ENCODE results near the gene TEX35. TPM values are rescaled to one million over a fixed set of nuclear protein-coding genes. Genes with fewer than 3 reads are reported as not detected.

The TEX35 gene
- total and polyA plus RNA-seq, 4 donors: not detected

DNA sequence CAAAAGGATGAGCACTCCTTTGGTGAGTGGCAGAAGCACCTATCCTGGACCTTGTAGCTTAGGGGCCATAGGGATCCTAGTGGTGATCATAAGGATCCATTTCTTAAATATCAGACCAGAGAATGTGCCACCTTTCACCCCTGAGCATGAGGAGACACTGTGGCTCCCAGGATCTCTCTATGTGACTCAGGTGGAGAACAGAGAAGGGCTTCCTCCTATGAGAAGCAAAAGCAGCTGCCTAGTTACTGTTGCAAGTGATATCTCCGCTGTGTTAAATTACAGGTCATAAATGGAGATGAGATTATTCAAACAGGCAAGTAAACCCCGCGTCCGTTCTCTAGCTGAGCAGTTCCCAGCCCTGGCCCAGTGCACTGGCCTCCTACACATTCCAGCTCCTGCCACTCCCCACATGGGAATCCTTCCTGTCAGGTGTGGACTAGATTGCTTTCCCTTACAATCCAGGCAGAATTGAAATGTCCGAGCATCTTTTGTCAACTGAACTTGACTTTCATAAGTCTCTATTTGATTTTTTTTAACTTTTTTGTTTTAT is 42.4 kb upstream of the TEX35 start:
- TF ChIP-seq RXRA (IDR thresholded peaks at IDR 0.05): no peak
- TF ChIP-seq SP1 (IDR thresholded peaks at IDR 0.05): no peak
- TF ChIP-seq TAF1 (conservative IDR thresholded peaks at IDR 0.05): no peak
- TF ChIP-seq, protein P1, sequence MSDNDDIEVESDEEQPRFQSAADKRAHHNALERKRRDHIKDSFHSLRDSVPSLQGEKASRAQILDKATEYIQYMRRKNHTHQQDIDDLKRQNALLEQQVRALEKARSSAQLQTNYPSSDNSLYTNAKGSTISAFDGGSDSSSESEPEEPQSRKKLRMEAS (IDR thresholded peaks at IDR 0.05): no peak
- TF ChIP-seq FOXA1 (IDR thresholded peaks at IDR 0.05): no peak
- no peak for TF ChIP-seq NR2F2 (IDR thresholded peaks at IDR 0.05)
- TF ChIP-seq, protein P2, sequence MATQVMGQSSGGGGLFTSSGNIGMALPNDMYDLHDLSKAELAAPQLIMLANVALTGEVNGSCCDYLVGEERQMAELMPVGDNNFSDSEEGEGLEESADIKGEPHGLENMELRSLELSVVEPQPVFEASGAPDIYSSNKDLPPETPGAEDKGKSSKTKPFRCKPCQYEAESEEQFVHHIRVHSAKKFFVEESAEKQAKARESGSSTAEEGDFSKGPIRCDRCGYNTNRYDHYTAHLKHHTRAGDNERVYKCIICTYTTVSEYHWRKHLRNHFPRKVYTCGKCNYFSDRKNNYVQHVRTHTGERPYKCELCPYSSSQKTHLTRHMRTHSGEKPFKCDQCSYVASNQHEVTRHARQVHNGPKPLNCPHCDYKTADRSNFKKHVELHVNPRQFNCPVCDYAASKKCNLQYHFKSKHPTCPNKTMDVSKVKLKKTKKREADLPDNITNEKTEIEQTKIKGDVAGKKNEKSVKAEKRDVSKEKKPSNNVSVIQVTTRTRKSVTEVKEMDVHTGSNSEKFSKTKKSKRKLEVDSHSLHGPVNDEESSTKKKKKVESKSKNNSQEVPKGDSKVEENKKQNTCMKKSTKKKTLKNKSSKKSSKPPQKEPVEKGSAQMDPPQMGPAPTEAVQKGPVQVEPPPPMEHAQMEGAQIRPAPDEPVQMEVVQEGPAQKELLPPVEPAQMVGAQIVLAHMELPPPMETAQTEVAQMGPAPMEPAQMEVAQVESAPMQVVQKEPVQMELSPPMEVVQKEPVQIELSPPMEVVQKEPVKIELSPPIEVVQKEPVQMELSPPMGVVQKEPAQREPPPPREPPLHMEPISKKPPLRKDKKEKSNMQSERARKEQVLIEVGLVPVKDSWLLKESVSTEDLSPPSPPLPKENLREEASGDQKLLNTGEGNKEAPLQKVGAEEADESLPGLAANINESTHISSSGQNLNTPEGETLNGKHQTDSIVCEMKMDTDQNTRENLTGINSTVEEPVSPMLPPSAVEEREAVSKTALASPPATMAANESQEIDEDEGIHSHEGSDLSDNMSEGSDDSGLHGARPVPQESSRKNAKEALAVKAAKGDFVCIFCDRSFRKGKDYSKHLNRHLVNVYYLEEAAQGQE (IDR thresholded peaks at IDR 0.05): no peak
- TF ChIP-seq HNF4A (conservative IDR thresholded peaks at IDR 0.05): no peak
- TF ChIP-seq, protein P3, sequence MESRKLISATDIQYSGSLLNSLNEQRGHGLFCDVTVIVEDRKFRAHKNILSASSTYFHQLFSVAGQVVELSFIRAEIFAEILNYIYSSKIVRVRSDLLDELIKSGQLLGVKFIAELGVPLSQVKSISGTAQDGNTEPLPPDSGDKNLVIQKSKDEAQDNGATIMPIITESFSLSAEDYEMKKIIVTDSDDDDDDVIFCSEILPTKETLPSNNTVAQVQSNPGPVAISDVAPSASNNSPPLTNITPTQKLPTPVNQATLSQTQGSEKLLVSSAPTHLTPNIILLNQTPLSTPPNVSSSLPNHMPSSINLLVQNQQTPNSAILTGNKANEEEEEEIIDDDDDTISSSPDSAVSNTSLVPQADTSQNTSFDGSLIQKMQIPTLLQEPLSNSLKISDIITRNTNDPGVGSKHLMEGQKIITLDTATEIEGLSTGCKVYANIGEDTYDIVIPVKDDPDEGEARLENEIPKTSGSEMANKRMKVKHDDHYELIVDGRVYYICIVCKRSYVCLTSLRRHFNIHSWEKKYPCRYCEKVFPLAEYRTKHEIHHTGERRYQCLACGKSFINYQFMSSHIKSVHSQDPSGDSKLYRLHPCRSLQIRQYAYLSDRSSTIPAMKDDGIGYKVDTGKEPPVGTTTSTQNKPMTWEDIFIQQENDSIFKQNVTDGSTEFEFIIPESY (IDR thresholded peaks at IDR 0.05): no peak
- no peak overlapping the region for H3K27ac ChIP-seq (ENCODE audit: low read depth in 1 of 2, low read length in 2 of 2)
- H3K27me3 ChIP-seq (ENCODE audit: control insufficient read depth in 4 of 4, insufficient read depth in 4 of 4, low read length in 3 of 4): no peaks in the 10 kb centered on the region
- H3K36me3 ChIP-seq (ENCODE audit: control insufficient read depth in 4 of 4, insufficient read depth in 3 of 4, low read depth in 1 of 4, low read length in 3 of 4): peaks cover 0 to 18% (median 9%) of the 10 kb centered on the region in 4 donors
- H3K4me3 ChIP-seq (ENCODE audit: low read depth in 1 of 3, low read length in 3 of 3): no peak overlapping the region
- no peak for DNase-seq (ENCODE audit: low spot score)
- 82% methylated on average over 5 of the region's 5 CpGs for WGBS
- no peaks in the 10 kb centered on the region for H3K4me1 ChIP-seq (ENCODE audit: control insufficient read depth in 4 of 4, insufficient read depth in 4 of 4, low read length in 3 of 4)
- no peak overlapping the region for H3K9ac ChIP-seq (ENCODE audit: low read depth in 1 of 2, low read length in 2 of 2)
- H3K9me3 ChIP-seq (ENCODE audit: control insufficient read depth in 4 of 4, low read length in 3 of 4): no peaks in the 10 kb centered on the region

DNA sequence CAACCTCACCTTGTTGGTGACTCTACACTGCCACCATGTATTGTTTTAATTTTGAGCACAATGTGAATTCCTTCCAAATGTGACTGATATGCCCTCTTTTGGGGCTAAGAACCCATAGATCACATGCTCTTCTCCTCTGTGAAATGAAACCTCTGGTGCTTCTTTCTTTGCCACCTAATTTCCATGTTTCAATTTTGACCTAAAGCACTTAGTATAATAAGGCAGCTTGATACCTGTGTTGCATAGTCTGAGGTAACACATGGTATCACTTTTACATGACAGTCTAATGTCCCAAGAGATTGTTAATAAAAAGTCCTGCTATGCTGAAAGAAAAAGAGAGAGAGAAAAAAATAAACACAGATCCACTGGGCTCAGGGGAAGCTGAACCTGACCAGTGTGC is 40.4 kb upstream of the TEX35 start:
- TF ChIP-seq RXRA (IDR thresholded peaks at IDR 0.05) (no peak), HNF4A (conservative IDR thresholded peaks at IDR 0.05) (no peak), RAD21 (IDR thresholded peaks at IDR 0.05) (no peak), TAF1 (conservative IDR thresholded peaks at IDR 0.05) (no peak), SP1 (IDR thresholded peaks at IDR 0.05) (no peak), HNF4G (IDR thresholded peaks at IDR 0.05) (no peak), EGR1 (IDR thresholded peaks at IDR 0.05; ENCODE audit: low read depth in 2 of 2) (no peak), GABPA (IDR thresholded peaks at IDR 0.05 in 1 of 2, conservative IDR thresholded peaks at IDR 0.05 in 1 of 2) (no peak), FOXA2 (IDR thresholded peaks at IDR 0.05) (no peak), NR2F2 (IDR thresholded peaks at IDR 0.05) (no peak), FOXA1 (IDR thresholded peaks at IDR 0.05) (no peak), JUND (IDR thresholded peaks at IDR 0.05) (no peak)
- TF ChIP-seq, protein P2 (IDR thresholded peaks at IDR 0.05): no peak
- TF ChIP-seq, protein P3 (IDR thresholded peaks at IDR 0.05): no peak
- TF ChIP-seq, protein P4, sequence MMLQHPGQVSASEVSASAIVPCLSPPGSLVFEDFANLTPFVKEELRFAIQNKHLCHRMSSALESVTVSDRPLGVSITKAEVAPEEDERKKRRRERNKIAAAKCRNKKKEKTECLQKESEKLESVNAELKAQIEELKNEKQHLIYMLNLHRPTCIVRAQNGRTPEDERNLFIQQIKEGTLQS (IDR thresholded peaks at IDR 0.05): no peak
- TF ChIP-seq, protein P1 (IDR thresholded peaks at IDR 0.05): no peak
- TF ChIP-seq, protein P5, sequence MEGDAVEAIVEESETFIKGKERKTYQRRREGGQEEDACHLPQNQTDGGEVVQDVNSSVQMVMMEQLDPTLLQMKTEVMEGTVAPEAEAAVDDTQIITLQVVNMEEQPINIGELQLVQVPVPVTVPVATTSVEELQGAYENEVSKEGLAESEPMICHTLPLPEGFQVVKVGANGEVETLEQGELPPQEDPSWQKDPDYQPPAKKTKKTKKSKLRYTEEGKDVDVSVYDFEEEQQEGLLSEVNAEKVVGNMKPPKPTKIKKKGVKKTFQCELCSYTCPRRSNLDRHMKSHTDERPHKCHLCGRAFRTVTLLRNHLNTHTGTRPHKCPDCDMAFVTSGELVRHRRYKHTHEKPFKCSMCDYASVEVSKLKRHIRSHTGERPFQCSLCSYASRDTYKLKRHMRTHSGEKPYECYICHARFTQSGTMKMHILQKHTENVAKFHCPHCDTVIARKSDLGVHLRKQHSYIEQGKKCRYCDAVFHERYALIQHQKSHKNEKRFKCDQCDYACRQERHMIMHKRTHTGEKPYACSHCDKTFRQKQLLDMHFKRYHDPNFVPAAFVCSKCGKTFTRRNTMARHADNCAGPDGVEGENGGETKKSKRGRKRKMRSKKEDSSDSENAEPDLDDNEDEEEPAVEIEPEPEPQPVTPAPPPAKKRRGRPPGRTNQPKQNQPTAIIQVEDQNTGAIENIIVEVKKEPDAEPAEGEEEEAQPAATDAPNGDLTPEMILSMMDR (IDR thresholded peaks at IDR 0.05; ENCODE audit: low read depth, low read length, missing input control): no peak
- Histone ChIP-seq H3K36me3 (ENCODE audit: control insufficient read depth in 4 of 4, insufficient read depth in 3 of 4, low read depth in 1 of 4, low read length in 3 of 4) (peaks cover 0 to 12% (median 5%) of the 10 kb centered on the region in 4 donors), H3K4me3 (ENCODE audit: low read depth in 1 of 3, low read length in 3 of 3) (no peak overlapping the region), H3K27ac (ENCODE audit: low read depth in 1 of 2, low read length in 2 of 2) (no peak overlapping the region), H3K4me1 (ENCODE audit: control insufficient read depth in 4 of 4, insufficient read depth in 4 of 4, low read length in 3 of 4) (no peaks in the 10 kb centered on the region), H3K27me3 (ENCODE audit: control insufficient read depth in 4 of 4, insufficient read depth in 4 of 4, low read length in 3 of 4) (no peaks in the 10 kb centered on the region), H3K9ac (ENCODE audit: low read depth in 1 of 2, low read length in 2 of 2) (no peak overlapping the region), H3K9me3 (ENCODE audit: control insufficient read depth in 4 of 4, low read length in 3 of 4) (no peaks in the 10 kb centered on the region)
- DNase-seq (ENCODE audit: low spot score): no peak
